Measurements from ENCODE around the gene ARPC5.
A peak's percentile ranks its signal among the peaks of the same experiment; 100 is the strongest.

The ARPC5 gene

DNA sequence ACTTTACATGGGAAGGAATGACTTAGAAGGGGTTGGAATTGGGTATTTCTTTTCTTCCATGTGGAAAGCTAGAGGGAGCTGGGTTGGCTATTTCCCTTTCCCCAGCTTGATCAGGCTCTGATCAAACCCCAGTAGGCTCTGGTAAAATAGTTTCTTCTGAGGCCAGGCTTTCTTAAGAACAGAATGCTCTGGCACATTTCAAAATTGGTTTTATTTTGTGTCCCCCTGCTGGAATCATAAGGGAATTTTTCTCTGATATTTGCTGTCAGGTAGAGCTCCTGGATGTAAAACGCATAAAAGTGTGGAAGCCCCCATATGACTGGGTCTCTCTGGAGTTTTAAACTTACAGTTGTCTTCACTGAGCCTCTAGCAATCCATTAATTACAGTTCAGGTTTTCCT, 34.6 kb upstream of the ARPC5 start:
- WGBS (ENCODE audit: insufficient coverage, insufficient read length): no CpG with 5 or more reads among the region's 1 CpG
- no peak for DNase-seq (ENCODE audit: low read depth, low spot score)
- H3K4me3 ChIP-seq (ENCODE audit: low read length): no peak overlapping the region
- H3K27ac ChIP-seq (ENCODE audit: low read length): no peak overlapping the region
- H3K27me3 ChIP-seq (ENCODE audit: control insufficient read depth, insufficient read depth, low read length): no peaks in the 10 kb centered on the region
- H3K4me1 ChIP-seq (ENCODE audit: control insufficient read depth, insufficient read depth, low read length): no peaks in the 10 kb centered on the region
- no peaks in the 10 kb centered on the region for H3K9me3 ChIP-seq (ENCODE audit: control insufficient read depth, insufficient read depth, low read length)
- H3K36me3 ChIP-seq (ENCODE audit: control insufficient read depth, insufficient read depth, low read length): no peaks in the 10 kb centered on the region

- Histone ChIP-seq H3K36me3 (ENCODE audit: control insufficient read depth, insufficient read depth, low read length) (no peaks in the 10 kb centered on the region), H3K27ac (ENCODE audit: low read length) (no peak overlapping the region), H3K4me3 (ENCODE audit: low read length) (no peak overlapping the region), H3K9me3 (ENCODE audit: control insufficient read depth, insufficient read depth, low read length) (no peaks in the 10 kb centered on the region), H3K27me3 (ENCODE audit: control insufficient read depth, insufficient read depth, low read length) (no peaks in the 10 kb centered on the region), H3K4me1 (ENCODE audit: control insufficient read depth, insufficient read depth, low read length) (no peaks in the 10 kb centered on the region)
- no CpG with 5 or more reads among the region's 3 CpGs for WGBS (ENCODE audit: insufficient coverage, insufficient read length)
- no peak for DNase-seq (ENCODE audit: low read depth, low spot score)
Observed at GRCh38 chr1:183656355-183656754, 20.8 kb upstream of the ARPC5 start.

DNA sequence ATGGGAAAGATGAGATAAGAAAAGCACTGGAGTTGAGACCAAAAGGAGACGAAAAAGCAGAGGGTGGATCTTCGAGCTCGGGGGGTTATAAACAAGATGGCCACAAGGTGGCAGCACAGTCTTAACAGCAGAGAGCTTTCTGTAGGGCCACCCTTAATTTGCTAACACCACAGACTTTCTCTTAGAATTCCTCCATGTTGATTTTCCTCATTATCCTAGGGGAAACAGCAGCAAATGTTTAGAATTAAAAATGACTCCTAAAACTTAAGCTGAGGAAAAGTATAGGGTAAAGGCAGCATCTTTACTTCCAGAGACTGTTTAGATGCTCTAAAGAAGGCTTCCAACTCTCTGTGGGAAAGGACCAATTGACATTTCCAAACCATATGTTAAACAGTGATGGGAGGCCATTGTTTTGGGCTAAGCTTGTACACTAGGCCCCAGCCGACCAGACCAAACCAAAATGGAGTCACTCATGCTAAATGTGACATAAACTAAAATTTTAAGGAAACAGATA, 20.0 kb upstream of the ARPC5 start:
- Histone ChIP-seq H3K9me3 (ENCODE audit: control insufficient read depth, insufficient read depth, low read length) (no peaks in the 10 kb centered on the region), H3K4me3 (ENCODE audit: low read length) (no peak overlapping the region), H3K4me1 (ENCODE audit: control insufficient read depth, insufficient read depth, low read length) (no peaks in the 10 kb centered on the region), H3K27ac (ENCODE audit: low read length) (no peak overlapping the region), H3K36me3 (ENCODE audit: control insufficient read depth, insufficient read depth, low read length) (no peaks in the 10 kb centered on the region), H3K27me3 (ENCODE audit: control insufficient read depth, insufficient read depth, low read length) (no peaks in the 10 kb centered on the region)
- WGBS (ENCODE audit: insufficient coverage, insufficient read length): no CpG with 5 or more reads among the region's 4 CpGs
- peak; percentile 67 for DNase-seq (ENCODE audit: low read depth, low spot score)

GRCh38 chr1:183654706-183655105, 19.1 kb upstream of the ARPC5 start:
- Histone ChIP-seq H3K9me3 (ENCODE audit: control insufficient read depth, insufficient read depth, low read length) (no peaks in the 10 kb centered on the region), H3K27me3 (ENCODE audit: control insufficient read depth, insufficient read depth, low read length) (no peaks in the 10 kb centered on the region), H3K36me3 (ENCODE audit: control insufficient read depth, insufficient read depth, low read length) (no peaks in the 10 kb centered on the region), H3K4me1 (ENCODE audit: control insufficient read depth, insufficient read depth, low read length) (no peaks in the 10 kb centered on the region), H3K4me3 (ENCODE audit: low read length) (no peak overlapping the region), H3K27ac (ENCODE audit: low read length) (no peak overlapping the region)
- no peak for DNase-seq (ENCODE audit: low read depth, low spot score)

DNA sequence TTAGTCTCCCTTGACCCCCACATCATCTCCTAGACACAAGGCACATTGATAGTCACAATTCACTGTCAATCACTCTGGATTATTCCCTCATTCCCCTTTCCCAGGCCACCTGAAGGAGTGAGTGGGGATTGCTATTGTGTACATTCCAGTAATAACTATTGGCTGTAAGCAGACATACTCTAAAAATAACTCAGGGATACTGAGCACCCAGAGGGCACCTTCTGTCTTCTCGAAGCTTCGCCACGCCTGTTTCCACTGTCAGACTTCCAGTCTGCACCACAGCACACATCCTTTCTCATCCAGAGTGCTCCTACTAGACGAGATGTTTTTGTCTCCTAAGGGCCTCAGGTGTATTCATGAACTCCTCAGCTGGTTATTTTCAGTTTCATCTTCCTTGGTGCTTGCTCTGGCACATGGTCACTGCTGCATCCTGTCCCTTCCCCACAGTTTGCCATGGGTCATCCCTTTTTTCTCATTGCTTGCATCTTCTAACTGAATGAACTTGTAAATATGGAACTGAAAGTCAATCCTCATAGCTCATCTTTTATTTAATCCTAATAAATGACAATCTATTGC, 18.4 kb upstream of the ARPC5 start:
- no peak for DNase-seq (ENCODE audit: low read depth, low spot score)
- no CpG with 5 or more reads among the region's 4 CpGs for WGBS (ENCODE audit: insufficient coverage, insufficient read length)

DNA sequence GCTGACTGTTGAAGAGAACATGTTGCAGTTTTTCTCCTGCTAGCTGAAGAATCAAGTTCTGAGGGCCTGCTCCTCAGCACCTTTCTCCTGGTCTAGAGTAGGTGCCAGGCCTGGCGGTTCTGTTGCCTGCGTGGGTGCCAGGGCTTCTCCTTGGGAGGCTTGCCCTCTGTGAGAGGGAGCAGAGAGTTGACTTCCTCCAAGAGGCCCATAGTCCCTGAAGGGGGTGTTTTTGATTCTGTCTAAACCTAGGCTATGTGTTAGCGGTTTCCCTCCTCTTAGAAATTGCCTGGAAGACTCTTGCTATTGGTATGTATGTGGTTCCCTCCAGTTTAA, 17.8 kb upstream of the ARPC5 start:
- Histone ChIP-seq H3K4me1 (ENCODE audit: control insufficient read depth, insufficient read depth, low read length) (no peaks in the 10 kb centered on the region), H3K27me3 (ENCODE audit: control insufficient read depth, insufficient read depth, low read length) (no peaks in the 10 kb centered on the region), H3K36me3 (ENCODE audit: control insufficient read depth, insufficient read depth, low read length) (no peaks in the 10 kb centered on the region), H3K9me3 (ENCODE audit: control insufficient read depth, insufficient read depth, low read length) (no peaks in the 10 kb centered on the region), H3K27ac (ENCODE audit: low read length) (no peak overlapping the region), H3K4me3 (ENCODE audit: low read length) (no peak overlapping the region)
- no CpG with 5 or more reads among the region's 3 CpGs for WGBS (ENCODE audit: insufficient coverage, insufficient read length)
- no peak for DNase-seq (ENCODE audit: low read depth, low spot score)

More for the DNA sequence above, 18.4 kb upstream of the ARPC5 start:
- no peaks in the 10 kb centered on the region for H3K4me1 ChIP-seq (ENCODE audit: control insufficient read depth, insufficient read depth, low read length)
- H3K27ac ChIP-seq (ENCODE audit: low read length): no peak overlapping the region
- no peaks in the 10 kb centered on the region for H3K27me3 ChIP-seq (ENCODE audit: control insufficient read depth, insufficient read depth, low read length)
- no peaks in the 10 kb centered on the region for H3K36me3 ChIP-seq (ENCODE audit: control insufficient read depth, insufficient read depth, low read length)
- no peaks in the 10 kb centered on the region for H3K9me3 ChIP-seq (ENCODE audit: control insufficient read depth, insufficient read depth, low read length)
- no peak overlapping the region for H3K4me3 ChIP-seq (ENCODE audit: low read length)

- H3K4me3 ChIP-seq (ENCODE audit: low read length): no peak within 1 kb of the TSS
- WGBS (ENCODE audit: insufficient coverage, insufficient read length): no CpG with 5 or more reads among the region's 5 CpGs
- no peaks in the 10 kb centered on the region for H3K9me3 ChIP-seq (ENCODE audit: control insufficient read depth, insufficient read depth, low read length)
- DNase-seq (ENCODE audit: low read depth, low spot score): no peak
- no peak within 1 kb of the TSS for H3K27ac ChIP-seq (ENCODE audit: low read length)
- no peaks in the 10 kb centered on the region for H3K36me3 ChIP-seq (ENCODE audit: control insufficient read depth, insufficient read depth, low read length)
- H3K4me1 ChIP-seq (ENCODE audit: control insufficient read depth, insufficient read depth, low read length): no peaks in the 10 kb centered on the region
- H3K27me3 ChIP-seq (ENCODE audit: control insufficient read depth, insufficient read depth, low read length): no peaks in the 10 kb centered on the region
Observed at GRCh38 chr1:183652547-183653461, 17.2 kb upstream of the ARPC5 start, which contains the start of gene APOBEC4. APOBEC4 (minus strand) TSS chr1:183653316; CDS start chr1:183648781, 4,535 bp downstream.

- Histone ChIP-seq H3K9me3 (ENCODE audit: control insufficient read depth, insufficient read depth, low read length) (no peaks in the 10 kb centered on the region), H3K4me1 (ENCODE audit: control insufficient read depth, insufficient read depth, low read length) (no peaks in the 10 kb centered on the region), H3K36me3 (ENCODE audit: control insufficient read depth, insufficient read depth, low read length) (no peaks in the 10 kb centered on the region), H3K4me3 (ENCODE audit: low read length) (no peak overlapping the region), H3K27me3 (ENCODE audit: control insufficient read depth, insufficient read depth, low read length) (no peaks in the 10 kb centered on the region), H3K27ac (ENCODE audit: low read length) (no peak overlapping the region)
- WGBS (ENCODE audit: insufficient coverage, insufficient read length): no CpG with 5 or more reads among the region's 1 CpG
- DNase-seq (ENCODE audit: low read depth, low spot score): no peak
Observed at GRCh38 chr1:183652107-183652506, 16.5 kb upstream of the ARPC5 start.

GRCh38 chr1:183651612-183652011, 16.0 kb upstream of the ARPC5 start:
- no peaks in the 10 kb centered on the region for H3K4me1 ChIP-seq (ENCODE audit: control insufficient read depth, insufficient read depth, low read length)
- DNase-seq (ENCODE audit: low read depth, low spot score): no peak
- H3K27me3 ChIP-seq (ENCODE audit: control insufficient read depth, insufficient read depth, low read length): no peaks in the 10 kb centered on the region
- H3K27ac ChIP-seq (ENCODE audit: low read length): no peak overlapping the region
- no CpG with 5 or more reads among the region's 5 CpGs for WGBS (ENCODE audit: insufficient coverage, insufficient read length)
- H3K4me3 ChIP-seq (ENCODE audit: low read length): no peak overlapping the region
- H3K36me3 ChIP-seq (ENCODE audit: control insufficient read depth, insufficient read depth, low read length): no peaks in the 10 kb centered on the region
- no peaks in the 10 kb centered on the region for H3K9me3 ChIP-seq (ENCODE audit: control insufficient read depth, insufficient read depth, low read length)

DNA sequence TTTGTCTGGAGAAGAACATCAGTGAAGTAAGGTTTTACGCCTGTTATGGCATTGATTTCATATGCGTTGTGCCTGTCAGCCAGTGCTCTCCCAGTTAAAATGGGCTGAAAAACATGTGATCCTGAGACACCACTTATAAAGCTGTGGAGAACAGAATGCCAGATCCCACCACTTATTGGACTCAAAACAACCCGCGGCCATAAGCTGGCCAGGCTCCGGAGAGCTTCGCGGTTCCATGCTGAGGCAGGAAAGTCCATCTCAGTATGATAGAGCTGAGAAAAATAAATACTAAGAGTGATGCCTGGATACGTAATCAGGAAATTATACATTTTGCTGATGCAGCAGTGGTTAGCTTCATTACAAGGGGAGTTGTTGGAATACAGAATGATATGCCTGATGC, 12.5 kb upstream of the ARPC5 start:
- Histone ChIP-seq H3K36me3 (ENCODE audit: control insufficient read depth, insufficient read depth, low read length) (no peaks in the 10 kb centered on the region), H3K4me3 (ENCODE audit: low read length) (no peak overlapping the region), H3K4me1 (ENCODE audit: control insufficient read depth, insufficient read depth, low read length) (no peaks in the 10 kb centered on the region), H3K27ac (ENCODE audit: low read length) (no peak overlapping the region), H3K9me3 (ENCODE audit: control insufficient read depth, insufficient read depth, low read length) (no peaks in the 10 kb centered on the region), H3K27me3 (ENCODE audit: control insufficient read depth, insufficient read depth, low read length) (no peaks in the 10 kb centered on the region)
- WGBS (ENCODE audit: insufficient coverage, insufficient read length): no CpG with 5 or more reads among the region's 8 CpGs
- no peak for DNase-seq (ENCODE audit: low read depth, low spot score)

GRCh38 chr1:183646776-183647175, 11.2 kb upstream of the ARPC5 start:
- Histone ChIP-seq H3K9me3 (ENCODE audit: control insufficient read depth, insufficient read depth, low read length) (no peaks in the 10 kb centered on the region), H3K27ac (ENCODE audit: low read length) (no peak overlapping the region), H3K27me3 (ENCODE audit: control insufficient read depth, insufficient read depth, low read length) (no peaks in the 10 kb centered on the region), H3K4me1 (ENCODE audit: control insufficient read depth, insufficient read depth, low read length) (no peaks in the 10 kb centered on the region), H3K36me3 (ENCODE audit: control insufficient read depth, insufficient read depth, low read length) (no peaks in the 10 kb centered on the region), H3K4me3 (ENCODE audit: low read length) (no peak overlapping the region)
- DNase-seq (ENCODE audit: low read depth, low spot score): no peak

Measured in iPS DF 6.9 (cell line).